HuH-7.5 (cell line): ENCODE measurements around the gene EYA2.
"Not testable (repeated sequence)": the region's sequence is repeated elsewhere in the genome, so short reads cannot be mapped to it uniquely, and the experiment has no call there.

ENCODE experiments used
- DNase-seq: peaks from one replicate; pipeline ENCODE4 v3.0.0; 2011; ENCODE audit warnings: low spot score

EYA2 gene

DNA sequence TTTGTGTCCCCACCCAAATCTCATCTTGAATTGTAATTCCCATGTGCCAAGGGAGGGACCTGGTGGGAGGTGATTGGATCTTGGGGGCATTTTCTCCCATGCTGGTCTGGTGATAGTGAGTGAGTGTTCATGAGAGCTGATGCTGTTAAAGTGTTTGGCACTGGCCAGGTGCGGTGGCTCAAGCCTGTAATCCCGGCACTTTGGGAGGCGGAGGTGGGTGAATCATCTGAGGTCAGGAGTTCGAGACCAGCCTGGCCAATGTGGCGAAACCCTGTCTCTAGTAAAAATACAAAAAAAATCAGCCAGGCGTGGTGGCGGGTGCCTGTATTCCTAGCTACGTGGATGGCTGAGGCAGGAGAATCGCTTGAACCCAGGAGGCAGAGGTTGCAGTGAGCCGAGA lies 37.8 kb downstream of the EYA2 start:
- not testable (repeated sequence) for DNase-seq

DNA sequence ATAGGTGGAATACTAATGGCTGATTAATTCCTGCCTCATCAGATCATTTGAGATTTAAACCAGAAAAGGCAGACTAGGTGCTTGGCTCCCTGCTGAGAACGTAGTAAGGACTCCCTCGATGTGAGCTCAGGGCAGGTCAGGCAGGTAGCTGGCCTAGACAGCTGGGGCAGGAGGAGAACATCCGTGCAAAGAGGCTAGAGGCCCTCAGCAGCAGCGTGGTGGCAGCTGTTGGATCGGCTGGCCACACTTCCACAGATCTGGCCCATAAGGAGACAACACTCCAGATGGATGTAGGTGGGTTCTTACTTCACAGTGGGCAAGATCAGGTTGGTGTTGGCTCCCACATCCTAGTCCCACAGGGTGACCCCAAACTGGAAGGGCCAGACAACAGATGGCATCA lies 38.5 kb downstream of the EYA2 start:
- no peak for DNase-seq

DNA sequence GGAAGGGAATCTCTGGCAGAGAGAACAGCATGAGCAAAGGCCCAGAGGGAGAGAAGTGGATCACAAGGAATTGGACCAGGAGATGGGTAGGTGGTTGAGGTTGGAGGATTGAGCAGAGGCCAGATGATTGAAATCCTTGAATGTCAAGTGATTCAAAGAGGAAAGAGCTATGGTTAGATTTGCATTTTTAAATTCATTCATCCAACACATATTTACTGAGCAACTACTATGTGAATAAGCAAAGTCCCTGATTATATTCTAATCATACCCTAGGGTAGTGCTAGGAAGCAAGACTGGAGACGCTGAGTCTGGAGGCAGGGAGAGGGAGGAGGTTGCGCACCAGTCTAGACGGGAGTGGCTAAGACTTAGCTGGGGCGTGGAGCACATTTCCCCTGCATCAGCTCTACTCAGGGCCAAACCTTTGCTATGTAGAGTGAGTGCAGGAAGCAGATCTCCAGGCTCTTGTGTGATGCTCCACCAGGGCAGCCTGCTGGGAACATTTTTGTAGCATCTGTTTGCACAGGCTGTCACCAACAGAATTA lies 40.2 kb downstream of the EYA2 start:
- no peak for DNase-seq

DNA sequence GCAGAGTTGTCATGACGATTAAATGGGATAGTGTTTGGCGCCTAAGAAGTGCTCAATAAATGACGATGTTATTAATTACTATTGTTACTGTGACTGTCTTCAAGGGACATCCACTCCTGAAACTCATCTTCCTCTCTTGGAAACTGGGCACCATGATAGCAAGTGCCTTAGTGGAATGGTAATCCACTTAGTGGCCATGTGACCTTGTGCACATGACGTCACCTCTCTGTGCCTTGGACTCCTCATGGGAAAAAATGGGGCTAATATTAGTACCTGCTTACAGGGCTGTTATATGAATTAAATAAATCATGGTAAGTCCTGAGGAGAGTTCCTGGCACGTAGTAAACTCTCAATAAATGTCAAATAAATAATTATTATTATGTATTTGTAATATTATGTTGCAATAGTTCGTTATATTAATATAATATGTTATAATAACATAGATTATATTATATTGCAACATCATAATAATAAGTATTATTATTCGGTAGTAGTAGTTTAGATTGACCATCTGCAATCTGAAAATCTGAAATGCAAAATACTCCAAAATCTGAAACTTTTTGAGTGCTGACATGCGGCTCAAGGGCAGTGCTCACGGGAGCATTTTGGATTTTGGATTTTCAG lies 40.9 kb downstream of the EYA2 start:
- DNase-seq = no peak

DNA sequence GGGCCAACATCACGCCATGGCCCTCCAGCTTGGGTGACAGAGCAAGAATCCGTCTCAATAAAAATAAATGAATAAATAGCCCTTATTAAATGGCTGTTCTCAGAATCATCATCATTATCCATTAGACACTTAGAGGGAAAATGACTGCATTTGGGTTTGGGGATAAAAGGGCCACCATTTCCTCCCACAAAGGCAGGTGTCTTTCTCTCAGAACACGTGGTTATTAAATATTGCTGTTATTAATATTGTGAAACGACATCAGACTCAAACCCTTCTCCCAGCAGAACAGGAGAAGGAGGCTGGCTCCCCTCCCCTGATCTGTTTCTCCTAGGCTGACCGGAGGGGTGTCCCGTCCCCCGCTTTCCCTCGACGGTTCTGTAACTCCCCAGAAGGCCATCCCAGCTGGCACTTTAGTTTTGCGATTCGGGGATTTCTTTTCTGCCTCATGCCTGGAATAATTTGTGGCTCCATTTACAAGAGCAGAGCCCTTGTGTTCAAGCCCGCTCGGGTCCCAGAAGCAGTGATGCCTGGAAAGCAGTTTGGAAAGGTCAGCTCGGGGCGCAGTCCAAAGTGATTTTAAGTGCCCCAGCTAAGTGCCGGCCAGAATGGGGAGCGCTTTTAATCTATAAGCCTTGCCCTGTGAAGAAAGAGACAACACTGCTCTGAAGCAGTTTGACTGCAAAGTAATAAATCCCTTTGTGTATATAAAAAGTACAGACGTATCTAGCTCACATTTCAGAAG lies 41.9 kb downstream of the EYA2 start:
- DNase-seq = no peak

DNA sequence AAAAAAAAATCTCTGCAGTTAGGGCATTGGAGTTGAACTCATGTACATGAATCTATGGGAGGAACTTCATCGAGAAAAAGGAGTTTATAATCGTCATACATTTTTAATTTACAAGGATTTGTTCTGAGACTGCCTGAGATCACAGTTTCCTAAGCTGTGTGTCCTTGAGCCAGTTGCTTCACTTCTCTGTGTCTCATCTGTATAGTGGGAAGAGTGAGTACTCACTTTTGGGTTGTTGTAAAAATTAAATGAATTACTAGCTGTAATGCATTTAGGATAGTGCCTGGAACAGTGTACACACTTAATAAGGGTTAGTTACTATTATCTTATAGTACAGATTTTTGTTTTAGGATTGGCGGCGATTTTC lies 42.5 kb downstream of the EYA2 start:
- DNase-seq = no peak

DNA sequence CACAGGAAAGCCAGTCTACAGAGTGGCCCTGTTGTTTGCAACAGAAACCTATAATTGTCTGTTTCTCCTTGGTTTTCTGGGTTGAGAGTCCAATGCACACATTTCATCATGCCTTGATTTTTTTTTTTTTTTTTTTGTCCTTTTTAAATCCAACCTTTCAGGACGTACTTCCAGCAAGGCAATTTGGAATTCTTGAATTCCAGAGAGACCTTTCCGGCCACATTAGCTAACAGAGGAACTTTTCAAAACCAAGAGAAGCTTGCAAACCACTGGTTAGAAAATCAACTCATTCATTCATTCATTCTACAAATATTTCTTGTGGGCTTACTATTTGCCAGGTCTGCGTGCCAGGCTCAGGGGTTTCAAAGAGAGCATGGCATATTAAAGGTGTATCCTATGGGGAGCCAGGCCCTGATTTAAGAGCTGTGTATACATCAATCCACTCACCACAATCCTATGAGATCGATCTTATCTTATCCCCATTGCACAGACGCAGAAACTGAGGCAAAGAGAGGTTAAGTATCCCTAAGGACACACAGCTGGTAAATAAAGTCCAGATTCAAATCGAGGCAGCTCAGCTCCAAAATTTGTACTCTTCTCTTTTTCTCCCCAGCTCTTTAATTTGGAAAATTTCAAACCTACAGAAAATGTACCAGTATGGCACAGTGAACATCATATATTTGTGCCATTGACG lies 43.0 kb downstream of the EYA2 start:
- no peak for DNase-seq

DNA sequence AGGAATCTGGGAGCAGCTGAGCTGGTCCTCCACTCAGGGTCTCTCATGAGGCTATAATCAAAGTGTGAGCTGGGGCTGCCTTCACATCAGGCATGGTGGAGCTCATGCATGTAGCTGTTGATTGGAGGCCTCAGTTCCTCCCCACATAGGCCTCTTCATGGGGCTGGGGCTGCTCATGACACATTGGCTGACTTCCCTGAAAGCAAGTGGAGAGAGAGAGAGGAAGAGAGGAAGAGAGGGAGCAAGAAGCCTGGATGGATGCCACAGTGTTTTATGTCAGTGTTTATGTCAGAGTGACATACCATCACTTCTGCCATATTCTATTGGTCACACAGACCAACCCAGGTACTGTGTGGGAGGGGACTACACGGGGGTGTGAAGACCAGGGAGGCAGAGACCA lies 43.8 kb downstream of the EYA2 start:
- no peak for DNase-seq

DNA sequence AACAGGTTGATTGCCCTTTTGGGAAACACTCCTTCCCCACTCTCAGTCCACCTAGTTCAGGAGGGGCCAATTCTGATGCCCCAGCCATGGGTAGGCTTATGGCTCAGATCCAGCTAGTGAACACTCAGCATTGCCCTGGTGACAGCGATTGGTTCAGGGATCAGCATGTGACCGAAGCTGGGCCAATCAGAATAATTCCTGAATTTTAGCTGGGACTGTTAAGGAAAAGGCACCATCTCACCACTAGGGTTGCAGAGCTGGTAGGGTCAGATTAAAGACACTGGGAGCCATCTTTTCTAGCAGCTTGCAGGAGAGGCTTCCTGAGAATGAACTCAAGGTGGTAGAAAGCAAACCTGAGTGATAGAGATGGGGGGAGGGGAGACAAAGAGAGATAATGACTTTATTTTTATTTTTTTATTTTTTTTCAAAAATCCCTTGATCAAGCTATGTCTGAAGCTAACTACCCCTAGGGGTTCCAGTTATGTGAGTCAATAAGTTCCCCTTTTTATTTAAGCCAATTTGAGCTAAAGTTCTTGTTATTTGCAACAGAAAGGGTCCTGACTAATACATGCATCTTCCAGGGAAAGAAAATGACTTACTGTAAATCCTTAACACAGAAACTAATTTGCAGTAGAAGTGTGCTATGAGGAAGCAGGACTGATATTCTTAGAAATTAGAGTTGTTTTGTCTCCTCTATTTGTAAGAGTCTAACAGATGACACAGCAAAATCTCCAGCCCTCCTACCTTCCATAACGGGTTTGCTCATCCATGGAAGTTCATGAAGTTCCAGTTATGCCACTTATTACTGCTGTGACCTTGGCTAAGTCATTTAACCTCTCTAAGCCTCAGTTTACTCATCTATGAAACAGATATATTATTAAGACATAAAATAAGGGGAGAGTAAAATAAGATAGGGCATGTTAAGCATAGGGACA lies 44.7 kb downstream of the EYA2 start:
- peak; percentile 32 for DNase-seq

DNA sequence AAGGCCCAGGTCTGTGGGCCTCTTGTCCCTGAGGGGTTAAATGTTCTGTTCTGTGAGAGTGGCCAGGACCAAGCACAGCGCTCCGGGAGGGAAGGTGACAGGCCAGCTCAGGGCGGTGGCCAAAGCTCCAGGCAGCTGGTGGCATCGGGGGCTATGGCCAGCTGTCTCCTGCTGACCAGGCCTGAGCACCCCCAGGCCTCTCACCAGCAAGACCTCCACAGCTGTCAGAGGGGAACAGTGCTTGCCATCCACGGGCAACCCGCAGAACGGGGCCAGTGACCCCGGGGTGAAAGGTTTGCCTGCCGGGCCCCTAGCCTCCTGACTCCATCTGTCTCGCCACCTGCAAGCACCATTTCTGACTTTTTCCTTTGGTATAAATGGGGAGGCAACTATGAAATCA lies 46.0 kb downstream of the EYA2 start:
- DNase-seq = no peak

DNA sequence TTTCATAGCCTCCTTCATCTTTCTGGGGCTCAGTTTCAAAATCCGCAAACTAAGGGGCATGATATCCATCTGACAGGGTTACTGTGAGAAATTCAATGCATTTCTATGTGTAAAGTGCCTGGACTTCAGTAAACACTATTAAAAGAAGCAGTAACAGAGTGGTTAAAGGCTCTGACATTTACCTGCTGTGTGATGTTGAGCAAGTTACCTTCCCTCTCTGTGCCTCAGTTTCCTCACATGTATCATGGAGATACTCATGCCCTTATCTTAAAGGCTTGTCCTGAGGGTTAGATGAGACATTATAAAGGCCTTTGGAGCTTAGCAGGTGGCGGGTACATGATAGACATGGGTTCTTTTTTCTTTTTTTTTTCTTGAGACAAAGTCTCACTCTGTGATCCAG lies 46.8 kb downstream of the EYA2 start:
- DNase-seq = no peak

DNA sequence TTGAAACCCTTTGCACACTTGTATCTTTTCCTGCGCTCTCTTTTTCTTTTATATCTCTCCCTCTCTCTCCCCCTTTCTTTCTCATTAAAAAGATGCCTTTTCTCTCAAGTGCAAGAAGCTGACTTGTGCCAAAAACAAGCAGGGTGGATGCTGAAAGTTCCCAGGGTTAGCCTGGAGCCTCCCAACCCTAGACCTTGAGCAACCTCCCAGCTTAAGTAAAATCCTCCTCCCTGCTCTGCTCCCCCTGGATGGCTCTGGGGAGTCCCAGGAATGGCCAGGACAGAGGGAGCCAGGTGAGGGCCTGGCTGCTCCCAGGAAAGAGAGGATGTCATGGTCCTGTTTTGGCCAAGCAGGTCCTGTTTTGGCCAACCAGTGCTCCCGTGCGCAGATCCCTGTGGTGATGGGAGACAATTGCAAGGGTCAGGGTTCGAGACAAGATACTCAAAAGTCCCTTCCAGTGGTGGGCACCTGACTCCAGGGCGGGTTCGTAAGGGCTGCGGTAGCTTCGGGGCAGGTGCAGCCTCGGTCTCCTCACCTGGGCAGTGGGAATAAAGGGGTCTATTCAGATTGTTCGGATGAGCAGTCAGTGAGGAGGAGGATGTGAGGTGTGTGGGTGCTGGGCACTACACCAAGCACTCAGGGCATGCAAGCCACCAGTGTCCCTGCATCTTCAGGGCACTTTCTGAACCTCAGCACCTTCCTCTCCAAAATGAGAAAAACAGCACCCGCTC lies 49.4 kb downstream of the EYA2 start:
- no peak for DNase-seq

DNA sequence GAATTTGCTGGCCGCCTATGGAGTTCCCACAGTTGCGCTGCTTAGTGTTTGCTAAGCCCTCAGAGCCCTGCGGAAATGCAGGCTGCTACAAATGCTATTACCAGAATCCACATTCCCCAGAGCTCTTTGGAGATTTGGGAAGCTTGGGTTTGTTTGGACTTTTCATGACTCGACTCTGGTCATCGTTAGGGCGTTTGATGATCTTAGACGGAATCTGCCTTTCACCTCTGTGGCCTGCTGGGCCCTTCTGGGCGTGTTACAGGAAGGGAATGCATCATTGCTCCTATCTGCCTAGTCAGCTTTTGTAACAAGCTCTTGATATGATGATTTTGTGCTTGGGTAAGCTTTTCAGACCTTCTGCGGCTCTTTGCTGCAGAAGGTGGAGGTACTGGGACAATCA lies 50.8 kb downstream of the EYA2 start:
- DNase-seq = no peak

DNA sequence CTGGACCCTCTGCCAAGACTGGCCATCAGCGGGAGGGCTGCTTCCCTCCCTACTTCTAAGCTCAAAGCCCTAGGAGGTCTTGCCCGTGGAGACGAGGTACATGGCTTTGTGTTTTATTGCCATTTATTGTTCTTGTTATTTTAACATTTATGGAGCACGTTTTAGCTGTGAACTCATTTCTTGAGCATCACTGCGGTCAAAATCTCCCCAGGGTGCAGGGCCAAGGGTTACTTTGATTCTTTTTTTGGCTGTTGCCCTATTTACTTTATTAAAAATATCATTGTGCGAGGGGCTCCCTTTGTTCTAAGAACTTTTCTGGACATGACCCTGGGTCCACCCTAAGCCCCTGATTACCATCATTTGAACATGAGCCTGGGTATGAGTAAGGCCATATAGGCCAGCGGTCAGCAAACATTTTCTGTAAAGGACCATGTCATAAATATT lies 51.6 kb downstream of the EYA2 start:
- no peak for DNase-seq

DNA sequence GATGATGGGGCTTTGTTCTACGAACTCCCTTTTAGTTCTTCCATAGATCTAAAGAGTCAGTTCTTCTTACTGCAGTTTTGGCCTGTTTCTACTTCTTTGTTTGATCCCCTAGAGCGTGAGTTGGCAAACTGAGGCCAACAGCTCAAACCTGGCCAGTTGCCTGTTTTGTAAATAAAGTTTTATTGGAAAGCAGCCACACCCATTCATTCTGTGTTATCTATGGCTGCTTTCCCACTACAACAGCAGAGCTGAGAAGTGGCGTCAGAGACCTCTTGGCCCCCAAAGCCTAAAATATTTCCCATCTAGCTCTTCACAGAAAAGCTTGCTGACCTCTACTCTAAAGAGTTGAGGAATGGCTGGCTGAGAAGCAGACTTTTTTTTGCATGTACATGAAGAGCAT lies 52.2 kb downstream of the EYA2 start:
- no peak for DNase-seq

DNA sequence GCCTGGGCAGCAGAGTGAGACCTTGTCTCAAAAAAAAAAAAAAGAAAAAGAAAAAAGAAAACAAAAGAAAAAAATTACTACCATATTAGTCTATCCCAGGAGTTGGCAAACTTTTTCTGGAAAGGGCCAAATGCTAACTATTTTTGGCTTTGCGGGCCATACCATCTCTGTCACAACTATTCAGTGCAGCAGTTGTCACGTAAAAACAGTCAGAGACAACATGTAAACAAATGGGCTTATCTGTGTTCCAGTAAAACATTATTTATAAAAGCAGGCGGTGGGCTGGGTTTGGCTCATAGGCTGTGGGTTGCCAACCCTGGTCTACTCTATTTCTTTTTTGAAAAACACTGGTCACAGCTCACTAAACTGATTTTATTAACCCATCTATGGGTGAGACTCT lies 53.4 kb downstream of the EYA2 start:
- DNase-seq = no peak

DNA sequence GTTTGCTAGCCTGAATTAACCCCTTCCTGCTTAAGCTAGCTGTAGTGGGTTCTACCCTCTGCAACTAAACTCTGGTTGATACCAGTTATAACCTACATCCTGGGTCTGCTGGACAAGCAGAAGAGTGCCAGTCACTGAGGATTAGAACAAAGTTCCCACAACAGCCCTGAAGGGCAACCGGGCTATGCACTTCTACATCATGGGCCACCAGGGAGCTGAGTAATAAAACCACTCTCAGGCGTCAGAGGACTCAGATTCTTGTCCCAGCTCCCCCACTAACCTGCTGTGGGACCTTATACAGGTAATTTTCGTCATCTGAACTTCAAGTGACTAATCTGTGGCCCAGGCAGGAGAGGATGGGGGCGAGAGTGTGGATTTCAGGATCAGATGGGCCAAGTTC lies 56.8 kb downstream of the EYA2 start:
- DNase-seq = no peak

DNA sequence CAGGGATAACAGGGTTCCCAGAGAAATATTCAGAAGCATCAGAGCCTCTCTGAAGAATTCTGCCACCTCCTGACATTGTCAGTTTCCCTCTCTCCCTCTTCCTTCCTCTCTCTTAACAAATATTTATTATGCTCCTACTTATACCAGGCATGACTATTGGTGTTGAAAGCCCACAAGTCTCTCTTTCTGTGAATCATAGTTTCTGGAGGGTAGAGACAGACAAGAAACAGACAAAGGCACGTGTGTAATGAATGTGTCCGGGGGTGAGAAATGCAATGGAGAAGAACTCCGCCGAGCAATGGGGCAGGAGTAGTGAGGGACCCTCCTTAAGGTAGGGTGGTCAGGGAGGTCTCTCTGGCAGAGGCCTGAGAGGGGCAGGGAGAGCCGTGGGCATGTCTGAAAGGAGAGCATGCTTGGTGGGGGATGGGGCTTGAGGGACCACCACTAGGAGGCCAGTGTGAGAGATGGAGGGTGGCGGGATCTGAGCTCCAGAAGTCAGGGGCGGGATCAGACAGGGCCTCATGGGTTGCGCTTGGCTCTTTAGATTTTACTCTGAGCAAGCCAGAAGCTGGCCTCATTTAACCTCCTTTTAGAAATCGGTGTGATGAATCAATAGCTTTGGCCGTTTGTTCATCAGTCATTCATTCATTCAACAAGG lies 57.3 kb downstream of the EYA2 start:
- DNase-seq = no peak

DNA sequence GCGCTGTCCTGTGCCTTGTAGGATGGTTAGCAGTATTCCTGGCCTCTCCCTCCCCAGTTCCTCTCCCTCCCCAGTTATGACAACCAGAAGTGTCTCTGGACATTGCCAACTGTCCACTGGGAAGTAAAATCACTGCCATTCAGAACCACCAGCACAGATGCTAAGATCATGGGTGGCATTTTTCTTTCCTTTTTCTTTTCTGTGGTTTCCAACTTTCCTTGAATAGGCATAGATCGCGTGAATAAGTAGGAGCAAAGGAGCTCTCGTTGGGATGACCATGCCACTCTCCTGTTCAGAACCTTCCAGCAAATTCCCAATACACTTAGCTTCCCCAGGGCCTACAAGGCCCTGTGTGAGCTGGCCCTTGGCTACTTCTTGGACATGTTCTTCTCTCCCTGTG lies 59.0 kb downstream of the EYA2 start:
- DNase-seq = no peak

DNA sequence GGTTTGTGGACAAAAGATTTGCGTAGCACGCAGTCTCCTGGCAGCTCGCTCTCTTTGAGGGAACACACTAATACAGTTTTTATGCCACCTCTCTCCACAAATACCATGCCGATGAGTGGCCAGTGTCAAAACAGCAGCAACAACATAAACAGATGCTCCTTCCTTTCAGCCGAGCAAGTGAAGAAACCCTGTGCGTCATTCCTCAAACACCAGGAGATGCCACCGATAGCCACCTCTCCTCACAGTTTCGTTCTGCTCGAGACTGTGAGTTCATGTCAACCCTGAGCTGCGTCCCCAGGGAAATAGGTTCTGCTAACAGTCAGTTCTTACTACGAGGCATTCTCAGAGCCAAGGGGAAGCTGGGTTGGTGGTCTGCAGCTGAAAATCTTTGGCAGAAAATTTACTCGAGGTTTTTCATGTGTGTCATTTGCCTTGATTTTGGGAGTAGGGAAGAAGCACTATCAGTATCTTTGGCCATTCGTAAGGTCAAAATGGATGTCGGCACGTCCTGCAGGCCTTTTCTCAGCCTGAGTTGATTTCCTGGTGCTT lies 59.9 kb downstream of the EYA2 start:
- DNase-seq = no peak
